ENCODE data around the gene RUFY4. TPM values are rescaled to one million over a fixed set of nuclear protein-coding genes. Genes with fewer than 3 reads are reported as not detected.
"Not testable (repeated sequence)": the region's sequence is repeated elsewhere in the genome, so short reads cannot be mapped to it uniquely, and the experiment has no call there.

Gene RUFY4
- polyA plus RNA-seq, 4 donors = 0.22 to 0.25 (median 0.24) TPM; not detected in 1

GRCh38 chr2:218044599-218044998 is 24.5 kb upstream of the RUFY4 start:
- 100% methylated on average over 1 of the region's 1 CpG for WGBS, 3 donors

GRCh38 chr2:218046238-218046637 is 22.8 kb upstream of the RUFY4 start:
- DNase-seq (no peak), FAIRE-seq (no peak)
- 63 to 75% (median 70%) methylated on average over 4 of the region's 4 CpGs for WGBS, 3 donors
- H3K4me3 ChIP-seq (ENCODE audit: low read depth in 1 of 3, low read length in 3 of 3) = no peak overlapping the region
- H3K36me3 ChIP-seq (ENCODE audit: control insufficient read depth in 3 of 3, insufficient read depth in 2 of 3, low read depth in 1 of 3, low read length in 3 of 3) = no peaks in the 10 kb centered on the region
- H3K27me3 ChIP-seq (ENCODE audit: control insufficient read depth in 3 of 3, insufficient read depth in 3 of 3, low read length in 3 of 3) = peaks cover 0 to 2% (median 0%) of the 10 kb centered on the region in 3 donors
- no peak overlapping the region for H3K27ac ChIP-seq (ENCODE audit: low read depth in 1 of 3, low read length in 2 of 3)
- H3K4me1 ChIP-seq (ENCODE audit: control insufficient read depth in 3 of 3, insufficient read depth in 2 of 3, low read depth in 1 of 3, low read length in 2 of 3) = no peaks in the 10 kb centered on the region
- peaks cover 0 to 15% of the 10 kb centered on the region in 2 donors for H3K9me3 ChIP-seq (ENCODE audit: control insufficient read depth in 2 of 2, insufficient read depth in 1 of 2, low read depth in 1 of 2, low read length in 1 of 2)

More at GRCh38 chr2:218044599-218044998, 24.5 kb upstream of the RUFY4 start:
- FAIRE-seq; H3K27me3 ChIP-seq (ENCODE audit: control insufficient read depth in 3 of 3, insufficient read depth in 3 of 3, low read length in 3 of 3); H3K36me3 ChIP-seq (ENCODE audit: control insufficient read depth in 3 of 3, insufficient read depth in 2 of 3, low read depth in 1 of 3, low read length in 3 of 3); H3K4me3 ChIP-seq (ENCODE audit: low read depth in 1 of 3, low read length in 3 of 3); H3K27ac ChIP-seq (ENCODE audit: low read depth in 1 of 3, low read length in 2 of 3); DNase-seq; H3K4me1 ChIP-seq (ENCODE audit: control insufficient read depth in 3 of 3, insufficient read depth in 2 of 3, low read depth in 1 of 3, low read length in 2 of 3); H3K9me3 ChIP-seq (ENCODE audit: control insufficient read depth in 2 of 2, insufficient read depth in 1 of 2, low read depth in 1 of 2, low read length in 1 of 2): not testable (repeated sequence)

GRCh38 chr2:218047536-218048225 is 21.4 kb upstream of the RUFY4 start:
- peaks cover 0 to 2% (median 0%) of the 10 kb centered on the region in 3 donors for H3K27me3 ChIP-seq (ENCODE audit: control insufficient read depth in 3 of 3, insufficient read depth in 3 of 3, low read length in 3 of 3)
- H3K9me3 ChIP-seq (ENCODE audit: control insufficient read depth in 2 of 2, insufficient read depth in 1 of 2, low read depth in 1 of 2, low read length in 1 of 2) = peaks cover 0 to 15% of the 10 kb centered on the region in 2 donors
- no peak overlapping the region for H3K4me3 ChIP-seq (ENCODE audit: low read depth in 1 of 3, low read length in 3 of 3)
- H3K36me3 ChIP-seq (ENCODE audit: control insufficient read depth in 3 of 3, insufficient read depth in 2 of 3, low read depth in 1 of 3, low read length in 3 of 3) = no peaks in the 10 kb centered on the region
- no peaks in the 10 kb centered on the region for H3K4me1 ChIP-seq (ENCODE audit: control insufficient read depth in 3 of 3, insufficient read depth in 2 of 3, low read depth in 1 of 3, low read length in 2 of 3)
- 67 to 75% (median 72%) methylated on average over 8 of the region's 8 CpGs for WGBS, 3 donors
- no peak overlapping the region for H3K27ac ChIP-seq (ENCODE audit: low read depth in 1 of 3, low read length in 2 of 3)
- no peak for FAIRE-seq
- DNase-seq = no peak

- H3K27ac ChIP-seq (ENCODE audit: low read depth in 1 of 3, low read length in 2 of 3) = no peak overlapping the region
- no peaks in the 10 kb centered on the region for H3K36me3 ChIP-seq (ENCODE audit: control insufficient read depth in 3 of 3, insufficient read depth in 2 of 3, low read depth in 1 of 3, low read length in 3 of 3)
- H3K27me3 ChIP-seq (ENCODE audit: control insufficient read depth in 3 of 3, insufficient read depth in 3 of 3, low read length in 3 of 3) = peaks cover 0 to 2% (median 0%) of the 10 kb centered on the region in 3 donors
- FAIRE-seq (no peak), DNase-seq (no peak)
- peaks cover 0 to 6% of the 10 kb centered on the region in 2 donors for H3K9me3 ChIP-seq (ENCODE audit: control insufficient read depth in 2 of 2, insufficient read depth in 1 of 2, low read depth in 1 of 2, low read length in 1 of 2)
- no peak overlapping the region for H3K4me3 ChIP-seq (ENCODE audit: low read depth in 1 of 3, low read length in 3 of 3)
- WGBS, 3 donors = 77 to 83% (median 80%) methylated on average over 3 of the region's 3 CpGs
- no peaks in the 10 kb centered on the region for H3K4me1 ChIP-seq (ENCODE audit: control insufficient read depth in 3 of 3, insufficient read depth in 2 of 3, low read depth in 1 of 3, low read length in 2 of 3)
These were observed 17.1 kb upstream of the RUFY4 start for GRCh38 chr2:218051903-218052302.

GRCh38 chr2:218059289-218059688 is 9.8 kb upstream of the RUFY4 start:
- Histone ChIP-seq H3K4me1 (ENCODE audit: control insufficient read depth in 3 of 3, insufficient read depth in 2 of 3, low read depth in 1 of 3, low read length in 2 of 3) (no peaks in the 10 kb centered on the region), H3K36me3 (ENCODE audit: control insufficient read depth in 3 of 3, insufficient read depth in 2 of 3, low read depth in 1 of 3, low read length in 3 of 3) (no peaks in the 10 kb centered on the region), H3K9me3 (ENCODE audit: control insufficient read depth in 2 of 2, insufficient read depth in 1 of 2, low read depth in 1 of 2, low read length in 1 of 2) (no peaks in the 10 kb centered on the region), H3K4me3 (ENCODE audit: low read depth in 1 of 3, low read length in 3 of 3) (no peak overlapping the region), H3K27ac (ENCODE audit: low read depth in 1 of 3, low read length in 2 of 3) (no peak overlapping the region), H3K27me3 (ENCODE audit: control insufficient read depth in 3 of 3, insufficient read depth in 3 of 3, low read length in 3 of 3) (peaks cover 0 to 5% (median 0%) of the 10 kb centered on the region in 3 donors)
- no peak for DNase-seq
- FAIRE-seq = no peak
- WGBS, 3 donors = 71 to 82% (median 72%) methylated on average over 3 of the region's 3 CpGs

- 68 to 81% (median 71%) methylated on average over 5 of the region's 5 CpGs for whole genome bisulfite sequencing, 3 donors
- no peak for FAIRE-seq
- Histone ChIP-seq H3K27ac (ENCODE audit: low read depth in 1 of 3, low read length in 2 of 3) (no peak overlapping the region), H3K36me3 (ENCODE audit: control insufficient read depth in 3 of 3, insufficient read depth in 2 of 3, low read depth in 1 of 3, low read length in 3 of 3) (no peaks in the 10 kb centered on the region), H3K9me3 (ENCODE audit: control insufficient read depth in 2 of 2, insufficient read depth in 1 of 2, low read depth in 1 of 2, low read length in 1 of 2) (no peaks in the 10 kb centered on the region), H3K4me1 (ENCODE audit: control insufficient read depth in 3 of 3, insufficient read depth in 2 of 3, low read depth in 1 of 3, low read length in 2 of 3) (no peaks in the 10 kb centered on the region), H3K27me3 (ENCODE audit: control insufficient read depth in 3 of 3, insufficient read depth in 3 of 3, low read length in 3 of 3) (peaks cover 0 to 5% (median 0%) of the 10 kb centered on the region in 3 donors), H3K4me3 (ENCODE audit: low read depth in 1 of 3, low read length in 3 of 3) (no peak overlapping the region)
- DNase-seq = no peak
These were observed 8.9 kb upstream of the RUFY4 start for GRCh38 chr2:218060118-218060517.

- H3K36me3 ChIP-seq (ENCODE audit: control insufficient read depth in 3 of 3, insufficient read depth in 2 of 3, low read depth in 1 of 3, low read length in 3 of 3) = no peaks in the 10 kb centered on the region
- H3K4me1 ChIP-seq (ENCODE audit: control insufficient read depth in 3 of 3, insufficient read depth in 2 of 3, low read depth in 1 of 3, low read length in 2 of 3) = no peaks in the 10 kb centered on the region
- no peak overlapping the region for H3K4me3 ChIP-seq (ENCODE audit: low read depth in 1 of 3, low read length in 3 of 3)
- WGBS, 3 donors = 92 to 95% (median 94%) methylated on average over 7 of the region's 7 CpGs
- no peak overlapping the region for H3K27ac ChIP-seq (ENCODE audit: low read depth in 1 of 3, low read length in 2 of 3)
- no peak for DNase-seq
- H3K27me3 ChIP-seq (ENCODE audit: control insufficient read depth in 3 of 3, insufficient read depth in 3 of 3, low read length in 3 of 3) = peaks cover 0 to 5% (median 0%) of the 10 kb centered on the region in 3 donors
- FAIRE-seq = no peak
- no peaks in the 10 kb centered on the region for H3K9me3 ChIP-seq (ENCODE audit: control insufficient read depth in 2 of 2, insufficient read depth in 1 of 2, low read depth in 1 of 2, low read length in 1 of 2)
These were observed 7.9 kb upstream of the RUFY4 start for GRCh38 chr2:218060950-218061660.

- FAIRE-seq (no peak), DNase-seq (no peak)
- H3K36me3 ChIP-seq (ENCODE audit: control insufficient read depth in 3 of 3, insufficient read depth in 2 of 3, low read depth in 1 of 3, low read length in 3 of 3) = no peaks in the 10 kb centered on the region
- H3K9me3 ChIP-seq (ENCODE audit: control insufficient read depth in 2 of 2, insufficient read depth in 1 of 2, low read depth in 1 of 2, low read length in 1 of 2) = no peaks in the 10 kb centered on the region
- 67 to 78% (median 71%) methylated on average over 5 of the region's 5 CpGs for WGBS, 3 donors
- no peak overlapping the region for H3K4me3 ChIP-seq (ENCODE audit: low read depth in 1 of 3, low read length in 3 of 3)
- H3K27ac ChIP-seq (ENCODE audit: low read depth in 1 of 3, low read length in 2 of 3) = no peak overlapping the region
- H3K4me1 ChIP-seq (ENCODE audit: control insufficient read depth in 3 of 3, insufficient read depth in 2 of 3, low read depth in 1 of 3, low read length in 2 of 3) = no peaks in the 10 kb centered on the region
- H3K27me3 ChIP-seq (ENCODE audit: control insufficient read depth in 3 of 3, insufficient read depth in 3 of 3, low read length in 3 of 3) = peaks cover 0 to 11% (median 2%) of the 10 kb centered on the region in 3 donors
These were observed 5.6 kb upstream of the RUFY4 start for GRCh38 chr2:218063486-218063885.
